ENCODE data around the gene AGBL4.

DNA sequence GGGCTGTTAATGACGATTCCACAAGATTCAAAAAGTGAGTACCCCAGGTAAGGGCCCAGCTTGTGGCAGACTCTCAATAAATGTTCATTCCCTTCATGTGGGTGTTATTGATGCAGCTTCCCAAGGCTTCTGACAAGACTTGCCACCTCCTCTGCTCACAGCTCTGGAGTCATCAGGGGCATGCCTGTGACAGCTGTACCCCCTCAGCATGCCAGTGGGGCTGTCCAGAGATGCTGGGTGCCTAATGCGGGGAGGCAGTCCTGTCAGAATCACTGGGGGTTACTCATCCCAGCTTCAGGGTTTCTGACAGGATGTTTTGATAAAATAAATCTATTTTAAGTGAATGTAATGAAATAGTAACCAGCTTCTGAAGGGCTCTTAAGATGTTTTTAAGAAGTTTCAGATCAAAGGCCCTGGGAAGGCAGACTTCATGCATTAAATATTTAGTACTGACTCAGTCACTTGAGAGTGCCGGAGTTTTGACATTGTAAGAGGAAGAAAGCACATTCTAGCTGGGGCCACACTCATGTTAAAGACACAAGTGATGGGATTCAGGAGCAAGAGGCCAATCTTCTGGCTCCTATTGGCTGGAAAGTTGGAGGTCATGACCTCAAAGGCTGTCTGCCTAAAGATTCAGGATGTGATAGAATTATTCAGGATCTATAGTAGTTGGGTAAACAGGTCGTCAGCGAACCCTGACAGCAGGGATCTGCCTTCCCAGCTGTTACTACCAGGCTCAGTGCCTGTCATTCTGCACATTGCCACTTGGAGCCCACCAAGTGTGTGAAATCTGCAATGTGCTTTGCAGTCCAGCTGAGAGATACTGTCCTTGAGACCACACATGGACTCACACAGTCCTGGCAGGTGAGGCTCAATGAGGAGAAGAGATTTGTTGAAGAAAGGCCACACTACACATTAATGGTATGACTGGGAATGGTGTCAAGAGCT is 1007.5 kb downstream of the AGBL4 start:
- TF ChIP-seq POLR2A (IDR thresholded peaks at IDR 0.05) (no peak), CTCF (IDR thresholded peaks at IDR 0.05) (no peak)

All from heart left ventricle (tissue), 13 donors.